K562 (cell line): ENCODE data around the gene PPP1R10. TPM values are rescaled to one million over a fixed set of nuclear protein-coding genes. Genes with fewer than 3 reads are reported as not detected.
A peak's percentile ranks its signal among the peaks of the same experiment; 100 is the strongest.

Source experiments
- ATAC-seq: fragments of 200-7000 bp; cut with Tn5 transposase; 3 replicates; pipeline ENCODE4 v1.9.1; 2020; ENCODE audit warnings: moderate library complexity
- BruUV-seq: library from RNA; stranded (reverse); fragments of 400-500 nt; replicated peaks from 2 replicates; lab custom pipeline; 2021; lab: Mats Ljungman, UMichigan
- CTCF ChIA-PET: fragments of 300-600 bp; formaldehyde crosslinking; extraction: SDS; loops from one replicate; lab custom pipeline; 2021; ENCODE audit warnings: low intra/inter-chr PET ratio; lab: Yijun Ruan, JAX
- POLR2A ChIA-PET: fragments of 300-600, 350-650 bp; sonication (Branson Sonifier 250); formaldehyde crosslinking; extraction: SDS; loops from one replicate; lab custom pipeline; 2021; ENCODE audit warnings: antibody characterized with exemption, inconsistent platforms; lab: Yijun Ruan, JAX
- DNase-seq, 4 experiments: peaks; one replicate each; pipeline versions ENCODE4 v3.0.0 to v3.0.0-alpha.2; 2011 to 2018; ENCODE audit warnings: low spot score in 3 of 4, mixed read lengths in 3 of 4; ENCODE audit errors: extremely low read depth in 1 of 4
- FAIRE-seq: peaks from 2 replicates; lab custom pipeline; 2011; peaks lifted over from hg19 to GRCh38; lab: Jason Lieb, UNC
- H2AFZ ChIP-seq: 2 replicates; pipeline ENCODE4 v1.6.0; 2011; ENCODE audit warnings: low read depth, low read length, control low read depth, inconsistent platforms
- H3K27ac ChIP-seq: fragments of 200-600 bp; 3 replicates; pipeline ENCODE4 v1.8.0; 2011; ENCODE audit warnings: low read depth, mild to moderate bottlenecking, control low read depth, inconsistent platforms, low read length, moderate library complexity, mixed read lengths; ENCODE audit errors: extremely low read depth
- H3K27me3 ChIP-seq, 2 experiments: fragments of 300-600 bp in 1 of 2; 2 replicates in 1 of 2; 3 replicates in 1 of 2; pipeline versions ENCODE4 v1.6.0 to v1.8.0; 2011; ENCODE audit warnings: inconsistent platforms in 2 of 2, low read length in 2 of 2, mild to moderate bottlenecking in 1 of 2, mixed read lengths in 1 of 2, moderate library complexity in 1 of 2; ENCODE audit not compliant: control insufficient read depth in 2 of 2, insufficient read depth in 2 of 2
- H3K36me3 ChIP-seq: fragments of 300-600 bp; 3 replicates; pipeline ENCODE4 v1.8.0; 2011; ENCODE audit warnings: mild to moderate bottlenecking, low read length, inconsistent platforms; ENCODE audit not compliant: control insufficient read depth, insufficient read depth
- H3K4me1 ChIP-seq, 2 experiments: fragments of 200-600 bp in 1 of 2; replicated peaks in 1 of 2; 2 replicates in 1 of 2; 3 replicates in 1 of 2; pipeline versions ENCODE4 v1.5.1 to v1.8.0; 2011; ENCODE audit warnings: inconsistent platforms in 2 of 2, low read length in 2 of 2, mild to moderate bottlenecking in 1 of 2, mixed read lengths in 1 of 2, moderate library complexity in 1 of 2; ENCODE audit not compliant: control insufficient read depth in 2 of 2, insufficient read depth in 2 of 2
- H3K4me2 ChIP-seq: 2 replicates; pipeline ENCODE4 v1.6.1; 2011; ENCODE audit warnings: low read length, control low read depth, inconsistent platforms, mixed read lengths; ENCODE audit not compliant: insufficient read depth
- H3K4me3 ChIP-seq: fragments of 200-600 bp; sonication (generic), shearing (Covaris generic); 2 replicates; pipeline ENCODE4 v1.5.1; 2016; ENCODE audit warnings: control low read depth, inconsistent platforms
- H3K79me2 ChIP-seq: fragments of 200-600 bp; 3 replicates; pipeline ENCODE4 v1.8.0; 2011; ENCODE audit warnings: low read length, inconsistent platforms; ENCODE audit not compliant: control insufficient read depth, insufficient read depth
- H3K9ac ChIP-seq, 2 experiments: 2 replicates each; pipeline versions ENCODE4 v1.6.0 to v1.6.1; 2011; ENCODE audit warnings: low read depth in 2 of 2, low read length in 2 of 2, control low read depth in 1 of 2, inconsistent platforms in 1 of 2, mild to moderate bottlenecking in 1 of 2, mixed read lengths in 1 of 2; ENCODE audit not compliant: insufficient read depth in 1 of 2
- H3K9me1 ChIP-seq: one replicate; pipeline ENCODE4 v1.6.0; 2011; ENCODE audit warnings: inconsistent platforms, mild to moderate bottlenecking, low read length, moderate library complexity; ENCODE audit not compliant: control insufficient read depth, insufficient read depth
- H3K9me3 ChIP-seq: replicated peaks from 2 replicates; pipeline ENCODE4 v1.5.1; 2011; ENCODE audit warnings: low read depth, low read length, inconsistent platforms; ENCODE audit not compliant: control insufficient read depth, insufficient read depth
- H4K20me1 ChIP-seq: replicated peaks from 2 replicates; pipeline ENCODE4 v1.6.1; 2011; ENCODE audit warnings: low read length, inconsistent platforms, mixed read lengths; ENCODE audit not compliant: control insufficient read depth, insufficient read depth
- CREBBP ChIP-seq: IDR thresholded peaks from one replicate; pipeline ENCODE4 v1.6.1; 2012; ENCODE audit warnings: low read depth, mild to moderate bottlenecking, control low read depth, inconsistent platforms, low read length
- EGR1 ChIP-seq: fragments of 450-650 bp; conservative IDR thresholded peaks from 2 replicates; pipeline ENCODE4 v1.6.1; 2017; ENCODE audit warnings: mild to moderate bottlenecking
- ILF3 ChIP-seq: fragments of 450-650 bp; IDR thresholded peaks from 2 replicates; pipeline ENCODE4 v1.6.1; 2018; ENCODE audit warnings: antibody characterized with exemption, mild to moderate bottlenecking, moderate library complexity, borderline replicate concordance
- MYC ChIP-seq, 2 experiments: fragments of 250-450 bp in 1 of 2; sonication (Bioruptor Pico) in 1 of 2; IDR thresholded peaks; 2 replicates each; pipeline versions ENCODE4 v1.5.1 to v1.6.1; 2012 to 2021; ENCODE audit warnings: low read depth in 2 of 2, borderline replicate concordance in 1 of 2, improper control_type of control experiment in 1 of 2, low read length in 1 of 2, mild to moderate bottlenecking in 1 of 2, moderate library complexity in 1 of 2
- NBN ChIP-seq: fragments of 450-650 bp; IDR thresholded peaks from 2 replicates; pipeline ENCODE4 v1.6.1; 2016; ENCODE audit warnings: low read depth, mild to moderate bottlenecking
- NCOR1 ChIP-seq: fragments of 450-650 bp; IDR thresholded peaks from 2 replicates; pipeline ENCODE4 v1.6.1; 2016; ENCODE audit warnings: mild to moderate bottlenecking, moderate library complexity
- NFIC ChIP-seq: fragments of 450-650 bp; IDR thresholded peaks from 2 replicates; pipeline ENCODE4 v1.6.1; 2017; ENCODE audit warnings: mild to moderate bottlenecking, inconsistent platforms
- NR2F6 ChIP-seq: fragments of 450-650 bp; formaldehyde crosslinking; IDR thresholded peaks from 2 replicates; pipeline ENCODE4 v1.4.0; 2020; ENCODE audit warnings: mild to moderate bottlenecking
- OTX1 ChIP-seq: fragments of 450-650 bp; formaldehyde crosslinking; IDR thresholded peaks from 2 replicates; pipeline ENCODE4 v1.4.0; 2022; ENCODE audit warnings: mild to moderate bottlenecking
- SREBF1 ChIP-seq: fragments of 150-350 bp; IDR thresholded peaks from 2 replicates; pipeline ENCODE4 v1.6.1; 2014; ENCODE audit warnings: antibody characterized with exemption, low read depth, low read length, borderline replicate concordance
- SUPT5H ChIP-seq: fragments of 450-650 bp; IDR thresholded peaks from 2 replicates; pipeline ENCODE4 v1.6.1; 2016
- ZBTB26 ChIP-seq: fragments of 450-650 bp; formaldehyde crosslinking; IDR thresholded peaks from 2 replicates; pipeline ENCODE4 v1.4.0; 2022; ENCODE audit warnings: missing genetic modification characterization
- ZNF23 ChIP-seq: fragments of 250-450 bp; sonication (Bioruptor Pico); IDR thresholded peaks from 2 replicates; pipeline ENCODE4 v1.4.0; 2020; ENCODE audit warnings: mild to moderate bottlenecking
- ZNF445 ChIP-seq: fragments of 250-450 bp; sonication (Bioruptor Pico); IDR thresholded peaks from 2 replicates; pipeline ENCODE4 v1.4.0; 2020; ENCODE audit warnings: low read depth, mild to moderate bottlenecking, moderate library complexity
- ZNF551 ChIP-seq: fragments of 250-450 bp; sonication (Bioruptor Pico); IDR thresholded peaks from 2 replicates; pipeline ENCODE4 v1.5.0; 2021; ENCODE audit warnings: mild to moderate bottlenecking, moderate library complexity
- ZNF668 ChIP-seq: fragments of 250-450 bp; sonication (Bioruptor Pico); IDR thresholded peaks from 2 replicates; pipeline ENCODE4 v1.8.0; 2022; ENCODE audit warnings: mild to moderate bottlenecking, inconsistent platforms
- WGBS: fragments of 100-300 bp; shearing (Covaris generic); methylation state at CpG from one replicate; pipeline ENCODE4 v1.1.6; 2016; ENCODE audit warnings: low coverage, mixed read lengths; ENCODE audit not compliant: insufficient coverage; ENCODE audit errors: missing lambda C conversion rate; 5-methylcytosine and 5-hydroxymethylcytosine counted together
- in situ Hi-C: fragments of 300-500 bp; cut with MboI; formaldehyde crosslinking; loops from 4 replicates; pipeline ENCODE4 v1.15.0; 2018; ENCODE audit warnings: inconsistent platforms, mixed read lengths
- intact Hi-C: fragments of 100-400 bp; cut with micrococcal nuclease; formaldehyde crosslinking; loops from 2 replicates; pipeline ENCODE4 v1.14.2; 2022
- polyA plus RNA-seq, 8 experiments: library from polyadenylated mRNA; depleted of rRNA in 4 of 8; stranded (reverse) in 5 of 8; unstranded in 3 of 8; fragments of >200 nt; fragmentation: Nextera tagmentation in 2 of 8; fragmentation: Illumina TruSeq in 1 of 8; extraction: Ambion mirVana in 2 of 8; extraction: Trizol in 1 of 8; gene quantifications; 2 replicates each; pipeline versions ENCODE4 v1.2.1 to v1.2.3, GENCODE V29; 2011 to 2014; ENCODE audit warnings: inconsistent platforms in 1 of 8, missing spikeins in 1 of 8
- total RNA-seq, 7 experiments: library from RNA; depleted of rRNA in 6 of 7; stranded (reverse); fragments of >200 nt in 6 of 7; fragmentation: Illumina TruSeq in 2 of 7; extraction: Trizol in 2 of 7; gene quantifications; 2 replicates each; pipeline versions ENCODE4 v1.2.1 to v1.2.3, GENCODE V29; 2011 to 2021; ENCODE audit warnings: low replicate concordance in 1 of 7
- TF ChIP-seq, protein P1 (sequence below), 2 experiments: fragments of 450-650 bp; IDR thresholded peaks; 2 replicates each; pipeline ENCODE4 v1.6.1; 2016
- TF ChIP-seq, protein P2 (sequence below): fragments of 250-450 bp; sonication (Bioruptor Pico); IDR thresholded peaks from 2 replicates; pipeline ENCODE4 v1.8.0; 2021; ENCODE audit warnings: moderate library complexity, mild to moderate bottlenecking, inconsistent platforms

Gene PPP1R10
- total and polyA plus RNA-seq, 9 of the 15 experiments (the other 6 are each of a cell fraction or from before 2014, with no cell fraction given) = 14.1 to 65.5 (median 32.6) TPM

- no TSS peak for BruUV-seq
- intact Hi-C loops = loop anchor here (2.0 kb wide), 1 partner anchor 59 kb away; the partner anchor contains the start of gene DHX16
- in situ Hi-C loops = no loop called here
- TF ChIP-seq OTX1 (CRISPR knock-in tag) (peak; percentile 82), NBN (no peak), CREBBP (no peak), NR2F6 (0 out of 2 replicates have a peak, but pooled peaks have one; percentile 8), NFIC (peak; percentile 19; the same call in 1 of the 2 replicates), ZBTB26 (peak; percentile 98), MYC (IDR thresholded peaks at IDR 0.05; ENCODE audit: low read depth, low read length) (no peak), MYC (CRISPR knock-in tag; IDR thresholded peaks at IDR 0.05; ENCODE audit: borderline replicate concordance, low read depth) (peak; percentile 84; the same call in 1 of the 2 replicates), ZNF551 (CRISPR knock-in tag) (peak; percentile 22; the same call in 1 of the 2 replicates), SUPT5H (peak; percentile 71), ZNF445 (peak; percentile 41; the same call in 1 of the 2 replicates), NCOR1 (no peak), SREBF1 (no peak), ILF3 (peak; percentile 85), ZNF23 (CRISPR knock-in tag) (peak; percentile 72), ZNF668 (CRISPR knock-in tag) (peak; percentile 27; the same call in 1 of the 2 replicates), EGR1 (0 out of 2 replicates have a peak, but pooled peaks have one; percentile 3)
- TF ChIP-seq, protein P1, sequence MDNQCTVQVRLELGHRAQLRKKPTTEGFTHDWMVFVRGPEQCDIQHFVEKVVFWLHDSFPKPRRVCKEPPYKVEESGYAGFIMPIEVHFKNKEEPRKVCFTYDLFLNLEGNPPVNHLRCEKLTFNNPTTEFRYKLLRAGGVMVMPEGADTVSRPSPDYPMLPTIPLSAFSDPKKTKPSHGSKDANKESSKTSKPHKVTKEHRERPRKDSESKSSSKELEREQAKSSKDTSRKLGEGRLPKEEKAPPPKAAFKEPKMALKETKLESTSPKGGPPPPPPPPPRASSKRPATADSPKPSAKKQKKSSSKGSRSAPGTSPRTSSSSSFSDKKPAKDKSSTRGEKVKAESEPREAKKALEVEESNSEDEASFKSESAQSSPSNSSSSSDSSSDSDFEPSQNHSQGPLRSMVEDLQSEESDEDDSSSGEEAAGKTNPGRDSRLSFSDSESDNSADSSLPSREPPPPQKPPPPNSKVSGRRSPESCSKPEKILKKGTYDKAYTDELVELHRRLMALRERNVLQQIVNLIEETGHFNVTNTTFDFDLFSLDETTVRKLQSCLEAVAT (IDR thresholded peaks at IDR 0.05) = peak in 1 of 2 experiments; percentile 72; a peak in 2 of 4 replicates
- TF ChIP-seq, protein P2, sequence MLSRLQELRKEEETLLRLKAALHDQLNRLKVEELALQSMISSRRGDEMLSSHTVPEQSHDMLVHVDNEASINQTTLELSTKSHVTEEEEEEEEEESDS = no peak
Observed at GRCh38 chr6:30614044-30614842, 2.8 kb downstream of the PPP1R10 start.

More at GRCh38 chr6:30614044-30614842, 2.8 kb downstream of the PPP1R10 start:
- H3K79me2 ChIP-seq = peaks cover 85% of the 10 kb centered on the region
- peaks cover 4 to 26% of the 10 kb centered on the region in 2 experiments; a peak in 4 of 5 replicates for H3K4me1 ChIP-seq
- no peaks in the 10 kb centered on the region for H3K9me1 ChIP-seq
- peaks cover 67% of the 10 kb centered on the region for H3K36me3 ChIP-seq
- no peaks in the 10 kb centered on the region for H3K27me3 ChIP-seq
- 26% methylated on average over 8 of the region's 8 CpGs for WGBS
- peak overlapping the region; percentile 95 for H3K27ac ChIP-seq
- peak overlapping the region; percentile 68 for H3K4me3 ChIP-seq
- no peak overlapping the region for H2AFZ ChIP-seq
- CTCF ChIA-PET = no interaction called here
- FAIRE-seq (no peak), DNase-seq (peak in 1 of 4 experiments; percentile 55), ATAC-seq (peak; percentile 1)
- no peaks in the 10 kb centered on the region for H3K9me3 ChIP-seq
- POLR2A ChIA-PET = interaction anchor here (0.6 to 4.8 kb wide), 83 partner anchors 9 to 858 kb away, joined by 3 to 310 read pairs (median 5); partner anchors contain the start of genes ABCF1, ATAT1, C6orf136 and DHX16
- H4K20me1 ChIP-seq = peaks cover 8% of the 10 kb centered on the region; the same call in 1 of the 2 replicates
- H3K9ac ChIP-seq = peak overlapping the region; percentile 79 to 99; a peak in 3 of 4 replicates
- peak overlapping the region; percentile 99 for H3K4me2 ChIP-seq
